Measurements from ENCODE around the gene EXOC2.

Gene EXOC2

DNA sequence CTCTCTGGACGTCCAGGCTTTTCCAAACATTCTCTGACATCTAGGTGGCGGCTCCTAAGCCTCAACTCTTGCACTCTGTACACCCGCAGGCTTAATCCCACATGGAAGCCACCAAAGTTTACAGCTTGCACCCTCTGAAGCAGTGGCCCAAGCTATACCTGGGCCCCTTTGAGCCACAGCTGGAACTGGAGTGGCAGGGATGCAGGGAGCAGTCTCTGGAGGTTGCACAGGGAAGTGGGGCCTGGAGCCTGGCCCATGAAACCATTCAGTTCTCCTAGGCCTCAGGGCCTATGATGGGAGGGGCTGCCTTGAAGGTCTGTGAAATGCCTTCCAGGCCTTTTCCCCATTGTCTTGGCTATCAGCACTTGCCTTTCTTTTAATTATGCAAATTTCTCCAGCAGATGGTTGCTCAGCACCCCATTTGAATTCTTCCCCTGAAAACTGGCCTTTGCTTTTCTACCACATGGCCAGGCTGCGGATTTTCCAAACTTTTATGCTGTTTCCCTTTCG is 236.5 kb downstream of the EXOC2 start:
- no peak for DNase-seq

DNA sequence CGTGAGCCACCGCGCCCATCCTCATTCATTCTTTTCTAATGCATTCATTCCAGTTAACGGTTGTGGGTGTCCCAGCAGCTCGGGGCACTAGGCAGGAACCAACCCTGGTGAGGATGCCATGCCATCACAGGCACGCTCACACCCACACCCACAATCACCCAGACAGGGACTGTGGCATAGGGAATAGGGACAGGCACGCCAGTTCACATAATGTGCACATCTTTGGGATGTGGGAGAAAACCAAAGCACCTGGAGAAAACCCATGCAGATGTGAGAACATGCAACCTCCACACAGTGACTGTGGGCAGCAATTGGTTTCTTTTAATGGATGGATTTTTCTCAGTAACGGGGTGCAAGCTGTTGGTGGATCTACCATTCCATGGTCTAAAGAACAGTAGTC is 237.1 kb downstream of the EXOC2 start:
- DNase-seq: no peak

- no peak for DNase-seq
These were observed 237.8 kb downstream of the EXOC2 start for GRCh38 chr6:455006-455585.

GRCh38 chr6:454148-454991 is 238.6 kb downstream of the EXOC2 start:
- no peak for DNase-seq

- no peak for DNase-seq
These were observed 239.8 kb downstream of the EXOC2 start for GRCh38 chr6:453152-453551.

- DNase-seq: no peak
These were observed 240.5 kb downstream of the EXOC2 start for GRCh38 chr6:452301-453067.

DNA sequence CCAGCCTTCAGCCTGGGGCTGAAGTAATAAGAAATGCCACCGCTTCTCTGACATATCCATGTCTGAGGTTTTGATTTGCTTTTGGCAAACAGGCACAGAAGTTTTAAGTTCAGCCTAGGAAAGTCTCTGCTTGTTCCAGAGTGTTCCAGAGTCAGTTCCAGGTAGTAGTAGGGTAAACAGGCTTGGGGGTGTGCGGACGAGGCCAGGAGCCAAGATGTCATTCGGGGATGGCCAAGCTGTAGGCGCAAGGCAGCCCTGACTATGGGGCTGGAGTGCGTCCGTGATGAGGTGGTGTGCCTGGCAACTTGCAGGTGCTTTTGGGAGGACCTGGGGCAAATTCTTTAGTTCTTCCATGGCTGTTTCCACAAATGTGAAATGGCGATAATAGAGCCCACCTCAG is 241.1 kb downstream of the EXOC2 start:
- no peak for DNase-seq

- DNase-seq: no peak
These were observed 241.6 kb downstream of the EXOC2 start for GRCh38 chr6:451336-451735.

DNA sequence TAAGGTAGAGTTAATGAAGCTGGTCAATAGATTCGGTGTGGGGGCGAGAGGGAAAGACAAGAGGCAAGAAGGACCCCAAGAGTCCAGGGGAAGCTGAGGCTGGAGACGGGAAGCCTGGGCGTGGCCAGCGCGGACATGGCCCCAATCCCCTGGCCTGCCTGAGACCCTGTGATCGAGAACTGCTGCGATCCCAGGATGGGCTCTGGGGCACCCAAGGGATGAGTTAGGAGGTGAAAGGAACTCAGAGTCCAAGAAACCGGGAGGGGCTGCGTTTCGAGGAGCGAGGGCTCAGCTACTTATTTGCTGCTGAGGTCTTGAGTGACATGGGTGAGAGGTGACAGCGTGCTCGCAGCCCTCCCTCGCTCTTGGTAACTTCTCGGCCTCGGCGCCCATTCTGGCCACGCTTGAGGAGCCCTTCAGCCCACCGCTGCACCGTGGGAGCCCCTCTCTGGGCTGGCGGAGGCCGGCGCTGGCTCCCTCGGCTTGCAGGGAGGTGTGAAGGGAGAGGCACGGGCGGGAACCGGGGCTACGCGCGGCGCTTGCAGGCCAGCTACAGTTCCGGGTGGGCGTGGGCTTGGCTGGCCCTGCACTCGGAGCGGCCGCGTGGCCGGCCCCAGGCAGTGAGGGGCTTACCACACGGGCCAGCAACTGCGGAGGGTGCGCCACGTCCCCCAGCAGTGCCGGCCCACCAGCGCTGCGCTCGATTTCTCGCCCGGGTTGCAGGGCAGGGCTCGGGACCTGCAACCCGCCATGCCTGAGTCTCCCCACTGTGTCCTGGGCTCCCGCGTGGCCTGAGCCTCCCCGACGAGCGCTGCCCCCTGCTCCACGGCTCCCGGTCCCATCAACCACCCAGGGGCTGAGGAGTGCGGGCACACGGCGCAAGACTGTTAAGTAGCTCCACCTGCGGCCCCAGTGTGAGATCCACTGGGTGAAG is 243.2 kb downstream of the EXOC2 start:
- no peak for DNase-seq

GRCh38 chr6:449057-449430 is 243.9 kb downstream of the EXOC2 start:
- no peak for DNase-seq

- DNase-seq: no peak
These were observed 244.5 kb downstream of the EXOC2 start for GRCh38 chr6:448296-449056.

DNA sequence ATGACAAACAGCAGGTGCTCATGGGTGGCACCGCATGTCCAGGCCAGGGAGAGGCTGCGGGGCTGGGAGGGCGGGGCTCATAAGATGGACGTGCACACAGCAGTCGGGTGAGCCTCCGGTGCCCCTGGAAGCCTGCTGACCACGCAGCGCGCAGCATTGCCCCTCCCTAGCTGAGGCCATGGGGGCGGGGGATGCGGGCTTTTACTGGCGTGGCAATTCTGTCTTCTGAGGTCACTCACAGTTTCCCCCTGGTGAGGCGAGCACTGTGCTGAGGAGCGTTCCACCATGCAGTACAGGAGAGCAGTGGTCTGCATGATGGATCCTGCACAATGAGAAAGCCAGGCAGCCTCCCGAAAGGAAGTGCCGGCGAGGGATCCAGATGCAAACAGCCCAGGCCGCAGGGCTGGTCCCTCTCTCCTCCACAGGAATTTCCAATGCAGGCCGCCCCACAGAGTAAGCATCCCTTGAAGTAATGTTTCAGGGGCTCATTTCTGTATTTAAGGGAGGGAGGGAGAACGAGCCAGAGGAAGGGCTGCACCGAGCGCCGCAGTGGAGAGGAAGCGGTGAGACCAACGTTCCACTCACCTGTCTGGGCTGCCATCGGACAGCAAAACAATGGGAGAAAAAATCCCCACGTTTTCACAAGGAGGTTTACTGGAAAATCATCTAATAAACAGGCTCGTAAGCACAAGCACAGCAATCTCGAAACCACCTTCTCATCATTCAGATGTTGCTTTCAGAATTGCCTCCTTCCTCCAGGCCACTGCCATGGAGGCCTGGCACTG is 245.4 kb downstream of the EXOC2 start:
- DNase-seq: no peak

GRCh38 chr6:446418-447366 is 246.2 kb downstream of the EXOC2 start:
- DNase-seq: no peak

GRCh38 chr6:445571-446417 is 247.1 kb downstream of the EXOC2 start:
- no peak for DNase-seq

DNA sequence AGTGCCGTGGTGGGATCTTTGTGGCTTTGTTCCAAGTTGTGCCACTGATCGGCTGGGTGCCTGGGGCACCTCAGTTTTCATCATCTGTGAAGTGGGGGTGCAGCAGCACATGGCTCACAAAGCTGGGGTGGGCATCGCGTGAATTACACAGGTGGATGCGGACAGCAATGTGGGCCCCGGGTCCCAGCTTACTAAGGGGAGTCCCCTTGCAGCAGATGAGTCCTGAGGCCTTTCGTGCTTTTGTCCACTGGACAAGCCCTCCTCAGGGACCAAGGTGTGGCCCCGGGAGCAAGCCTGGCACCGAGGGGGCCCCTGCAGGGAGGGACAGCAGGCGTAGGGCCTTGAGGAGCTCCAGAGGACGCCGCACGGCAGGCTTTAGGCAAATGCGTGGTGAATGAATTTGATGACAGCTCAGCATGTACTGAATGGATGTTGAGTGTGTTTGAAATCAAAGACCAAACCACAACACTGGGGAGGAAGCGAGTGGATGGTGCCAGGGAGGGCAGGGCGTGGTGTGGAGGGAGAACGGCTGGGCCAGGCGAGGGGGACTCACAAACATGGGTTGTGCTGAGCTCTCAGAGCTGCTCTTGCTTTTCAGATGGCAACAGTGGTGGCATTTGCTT is 248.2 kb downstream of the EXOC2 start:
- no peak for DNase-seq

DNA sequence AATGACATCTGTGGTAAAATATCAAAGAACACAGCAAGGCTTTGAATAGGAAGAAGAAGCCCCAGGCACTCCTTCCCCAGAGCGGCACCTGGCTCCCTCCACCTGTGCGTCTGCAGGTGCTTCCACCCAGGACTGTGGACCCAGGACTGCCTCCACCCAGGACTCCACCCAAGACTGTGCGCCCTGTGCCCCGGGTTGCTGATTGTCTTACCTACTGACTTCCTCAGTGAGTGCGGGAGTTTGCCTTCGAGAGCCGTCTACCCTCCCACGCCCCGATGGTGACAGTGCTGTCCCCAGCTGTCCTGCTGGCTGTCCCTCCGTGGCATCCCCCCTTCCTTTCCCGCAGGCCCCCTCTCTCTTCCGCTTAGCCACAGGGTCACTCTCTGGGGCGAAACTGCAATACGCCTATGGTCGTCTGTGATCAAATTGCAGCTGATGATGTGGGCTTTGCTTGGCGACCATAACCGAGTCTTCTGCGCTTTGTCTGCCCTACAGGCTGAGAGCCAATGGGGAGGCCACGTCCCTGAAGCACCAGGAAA is 249.2 kb downstream of the EXOC2 start:
- DNase-seq: no peak

DNA sequence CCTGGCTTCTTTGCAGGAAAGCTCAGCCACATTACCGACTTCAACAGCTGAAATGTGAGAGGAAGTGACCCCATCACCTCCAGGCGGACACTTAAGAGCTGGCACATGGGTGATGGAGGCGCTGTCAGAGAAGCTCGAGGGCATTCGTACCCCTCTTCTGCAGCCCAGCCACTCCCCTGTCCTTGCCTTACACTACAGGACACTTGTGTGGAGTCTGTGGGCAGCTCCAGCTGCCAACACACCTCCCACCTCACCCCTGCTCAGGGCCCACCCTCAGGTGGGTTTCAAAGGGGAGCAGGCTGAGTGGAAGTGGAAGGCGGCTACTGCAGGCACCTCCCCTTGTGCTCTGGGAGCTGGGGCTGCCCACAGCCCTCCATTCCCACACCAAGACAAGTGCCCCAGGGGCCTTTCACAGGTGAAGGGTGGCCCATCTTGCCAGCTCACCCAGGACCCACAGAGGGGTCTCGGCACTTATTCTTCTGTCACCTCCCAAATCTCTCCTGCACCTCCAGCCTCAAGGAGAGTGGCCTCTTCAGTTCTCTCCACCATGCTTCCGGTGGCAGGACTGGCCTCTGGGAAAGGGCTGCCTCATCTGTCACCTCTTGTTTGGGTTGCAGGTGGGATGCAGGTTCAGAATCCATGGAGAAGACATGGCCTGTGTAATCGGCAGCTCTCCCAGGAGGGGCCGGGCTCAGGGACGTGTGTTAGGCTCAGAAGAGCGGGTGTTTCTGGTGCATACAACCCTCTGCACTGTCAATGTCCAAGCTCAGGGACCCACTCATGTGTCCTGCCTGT is 251.6 kb downstream of the EXOC2 start:
- DNase-seq: no peak

Data from NCI-H748 treated with DMSO at 0.1 percent for 48 hours (cell line).